HepG2 (cell line): ENCODE data around the gene RAB35. TPM values are rescaled to one million over a fixed set of nuclear protein-coding genes. Genes with fewer than 3 reads are reported as not detected.

Experiments
- ATAC-seq: fragments of 200-7000 bp; cut with Tn5 transposase; 3 replicates; pipeline ENCODE4 v1.9.1; 2020; ENCODE audit warnings: mild to moderate bottlenecking, moderate library complexity
- BruUV-seq: library from RNA; stranded (reverse); fragments of 400-500 nt; replicated peaks from 2 replicates; lab custom pipeline; 2021; lab: Mats Ljungman, UMichigan
- CTCF ChIA-PET: fragments of 300-600 bp; formaldehyde crosslinking; extraction: SDS; loops from one replicate; lab custom pipeline; 2021; ENCODE audit warnings: low total read pairs, inconsistent platforms, low intra/inter-chr PET ratio; lab: Yijun Ruan, JAX
- POLR2A ChIA-PET: fragments of 350-600 bp; sonication (Branson Sonifier 250); formaldehyde crosslinking; loops from one replicate; lab custom pipeline; 2020; ENCODE audit warnings: antibody characterized with exemption, inconsistent platforms; lab: Yijun Ruan, JAX
- DNase-seq: peaks from one replicate; pipeline ENCODE4 v3.0.0-alpha.2; 2015; ENCODE audit warnings: low spot score
- FAIRE-seq: peaks from 3 replicates; lab custom pipeline; 2011; peaks lifted over from hg19 to GRCh38; lab: Jason Lieb, UNC
- H2AFZ ChIP-seq: one replicate; pipeline ENCODE4 v1.6.1; 2011; ENCODE audit warnings: low read length, inconsistent platforms
- H3K27ac ChIP-seq: fragments of 300-600 bp; 3 replicates; pipeline ENCODE4 v1.8.0; 2011; ENCODE audit warnings: mixed run types, mild to moderate bottlenecking, mixed read lengths, low read length, inconsistent platforms; ENCODE audit not compliant: insufficient read depth; ENCODE audit errors: extremely low read length
- H3K27me3 ChIP-seq, 2 experiments: fragments of 200-600 bp in 1 of 2; 2 replicates in 1 of 2; 3 replicates in 1 of 2; pipeline versions ENCODE4 v1.6.0 to v1.8.0; 2011; ENCODE audit warnings: low read length in 2 of 2, mild to moderate bottlenecking in 2 of 2, moderate library complexity in 2 of 2, inconsistent platforms in 1 of 2; ENCODE audit not compliant: insufficient read depth in 2 of 2, control insufficient read depth in 1 of 2
- H3K36me3 ChIP-seq, 2 experiments: fragments of 200-600 bp in 1 of 2; replicated peaks in 1 of 2; 2 replicates in 1 of 2; 3 replicates in 1 of 2; pipeline versions ENCODE4 v1.5.1 to v1.8.0; 2011; ENCODE audit warnings: low read length in 2 of 2, inconsistent platforms in 1 of 2; ENCODE audit not compliant: insufficient read depth in 2 of 2, control insufficient read depth in 1 of 2
- H3K4me1 ChIP-seq: 2 replicates; pipeline ENCODE4 v1.5.1; 2012; ENCODE audit warnings: low read length, inconsistent platforms; ENCODE audit not compliant: insufficient read depth
- H3K4me2 ChIP-seq: 2 replicates; pipeline ENCODE4 v1.6.0; 2011; ENCODE audit warnings: low read depth, low read length, inconsistent platforms
- H3K4me3 ChIP-seq, 3 experiments: fragments of 200-600 bp in 1 of 3; sonication (generic), shearing (Covaris generic) in 1 of 3; replicated peaks in 1 of 3; 2 replicates each; pipeline ENCODE4 v1.5.1; 2011 to 2016; ENCODE audit warnings: low read length in 3 of 3, inconsistent platforms in 2 of 3, low read depth in 2 of 3, mild to moderate bottlenecking in 2 of 3, control low read depth in 1 of 3, mixed read lengths in 1 of 3; ENCODE audit not compliant: insufficient read depth in 1 of 3
- H3K79me2 ChIP-seq: one replicate; pipeline ENCODE4 v1.6.1; 2011; ENCODE audit warnings: low read length, inconsistent platforms; ENCODE audit not compliant: insufficient read depth
- H3K9ac ChIP-seq: 2 replicates; pipeline ENCODE4 v1.6.0; 2011; ENCODE audit warnings: mild to moderate bottlenecking, low read depth, low read length, inconsistent platforms; ENCODE audit not compliant: insufficient read depth
- H3K9me3 ChIP-seq: 2 replicates; pipeline ENCODE4 v1.5.1; 2012; ENCODE audit warnings: mild to moderate bottlenecking, low read length
- H4K20me1 ChIP-seq: 2 replicates; pipeline ENCODE4 v1.6.0; 2011; ENCODE audit warnings: inconsistent platforms, mild to moderate bottlenecking, low read length, moderate library complexity; ENCODE audit not compliant: insufficient read depth
- ARID2 ChIP-seq: sonication (generic); formaldehyde crosslinking; IDR thresholded peaks from 2 replicates; pipeline ENCODE4 v1.8.1; 2022; ENCODE audit warnings: mild to moderate bottlenecking, missing genetic modification reagents, borderline replicate concordance
- DR1 ChIP-seq: sonication (generic); formaldehyde crosslinking; IDR thresholded peaks from 2 replicates; pipeline ENCODE4 v1.8.0; 2021; ENCODE audit warnings: mild to moderate bottlenecking, missing genetic modification reagents, inconsistent platforms
- HMG20B ChIP-seq: conservative IDR thresholded peaks from 2 replicates; pipeline ENCODE4 v1.6.1; 2016; ENCODE audit warnings: missing genetic modification reagents, missing compliant biosample characterization
- MIER3 ChIP-seq: IDR thresholded peaks from 2 replicates; pipeline ENCODE4 v1.6.1; 2016; ENCODE audit warnings: missing compliant biosample characterization, borderline replicate concordance
- MLX ChIP-seq: IDR thresholded peaks from 2 replicates; pipeline ENCODE4 v1.6.1; 2016
- MLXIP ChIP-seq: sonication (generic); formaldehyde crosslinking; IDR thresholded peaks from 2 replicates; pipeline ENCODE4 v1.9.0; 2021; ENCODE audit warnings: missing genetic modification reagents, borderline replicate concordance
- PHF8 ChIP-seq: sonication (generic); formaldehyde crosslinking; IDR thresholded peaks from 2 replicates; pipeline ENCODE4 v1.5.0; 2020; ENCODE audit warnings: missing genetic modification reagents
- RAD21 ChIP-seq: fragments of 450-650 bp; formaldehyde crosslinking; IDR thresholded peaks from 2 replicates; pipeline ENCODE4 v1.5.0; 2020; ENCODE audit warnings: mild to moderate bottlenecking
- SNAPC5 ChIP-seq: sonication (generic); formaldehyde crosslinking; IDR thresholded peaks from 2 replicates; pipeline ENCODE4 v1.8.1; 2023; ENCODE audit warnings: mild to moderate bottlenecking, missing genetic modification reagents, borderline replicate concordance
- SSRP1 ChIP-seq: IDR thresholded peaks from 2 replicates; pipeline ENCODE4 v1.6.1; 2016; ENCODE audit warnings: control low read depth
- ZNF207 ChIP-seq: fragments of 450-650 bp; IDR thresholded peaks from 2 replicates; pipeline ENCODE4 v1.6.1; 2016; ENCODE audit warnings: antibody characterized with exemption, borderline replicate concordance
- ZNF547 ChIP-seq: sonication (generic); formaldehyde crosslinking; IDR thresholded peaks from 2 replicates; pipeline ENCODE4 v1.5.1; 2020; ENCODE audit warnings: mild to moderate bottlenecking, missing genetic modification reagents
- ZNF577 ChIP-seq: sonication (generic); formaldehyde crosslinking; IDR thresholded peaks from 2 replicates; pipeline ENCODE4 v1.4.0; 2020; ENCODE audit warnings: mild to moderate bottlenecking, low read depth, missing genetic modification reagents, borderline replicate concordance
- ZNF703 ChIP-seq: sonication (generic); formaldehyde crosslinking; IDR thresholded peaks from 2 replicates; pipeline ENCODE4 v1.5.1; 2020; ENCODE audit warnings: missing genetic modification reagents, mild to moderate bottlenecking, moderate library complexity, borderline replicate concordance
- ZSCAN5A ChIP-seq: sonication (generic); formaldehyde crosslinking; IDR thresholded peaks from 2 replicates; pipeline ENCODE4 v1.8.0; 2022; ENCODE audit warnings: mild to moderate bottlenecking, missing genetic modification reagents, borderline replicate concordance
- WGBS: methylation state at CpG from one replicate; pipeline ENCODE4 v1.1.6; 2017; ENCODE audit warnings: low lambda C conversion rate; 5-methylcytosine and 5-hydroxymethylcytosine counted together
- in situ Hi-C: cut with HindIII; loops from 2 replicates; pipeline ENCODE4 v1.10.0; 2017; ENCODE audit warnings: low pct_unique_long_range_greater_than_20kb; ENCODE audit not compliant: extremely low pct_ligation_motif_present
- intact Hi-C: fragments of 100-400 bp; cut with micrococcal nuclease; formaldehyde crosslinking; loops from one replicate; pipeline ENCODE4 v1.10.0; 2022; ENCODE audit not compliant: unreplicated experiment
- polyA plus RNA-seq, 8 experiments: library from polyadenylated mRNA; depleted of rRNA in 3 of 8; stranded (reverse) in 7 of 8; unstranded in 1 of 8; fragments of >200 nt; fragmentation: Illumina TruSeq in 4 of 8; extraction: Trizol in 4 of 8; gene quantifications; 2 replicates each; pipeline versions ENCODE4 v1.2.1 to v1.2.3, GENCODE V29; 2011 to 2016; ENCODE audit warnings: low read depth in 4 of 8, missing spikeins in 1 of 8, mixed read lengths in 1 of 8; ENCODE audit not compliant: insufficient read depth in 1 of 8
- total RNA-seq, 5 experiments: library from RNA; depleted of rRNA; stranded (reverse); fragments of >200 nt; fragmentation: Illumina TruSeq; extraction: Trizol; gene quantifications; 2 replicates each; pipeline ENCODE4 v1.2.3, GENCODE V29; 2016; ENCODE audit warnings: low read depth in 1 of 5

The RAB35 gene
- total and polyA plus RNA-seq, 2 of the 13 experiments (the other 11 are each of a cell fraction or from before 2014, with no cell fraction given) = 25.2 to 29.1 TPM

- no peaks in the 10 kb centered on the region; the same call in 1 of the 2 replicates for H4K20me1 ChIP-seq
- ChIA-PET CTCF (no interaction called here), POLR2A (no interaction called here)
- H3K27ac ChIP-seq = no peak overlapping the region
- H3K27me3 ChIP-seq = no peaks in the 10 kb centered on the region
- H3K9me3 ChIP-seq = no peaks in the 10 kb centered on the region
- no peak for ATAC-seq
- no peak for FAIRE-seq
- in situ Hi-C loops = loop anchor here (5.0 kb wide), 1 partner anchor 97 kb away; no protein-coding TSS in a partner anchor
- no peaks in the 10 kb centered on the region; a peak in 1 of 5 replicates for H3K36me3 ChIP-seq
- no peak for TF ChIP-seq RAD21 (CRISPR knock-in tag)
- TF ChIP-seq ARID2 = no peak
- no peak for TF ChIP-seq ZNF547
- TF ChIP-seq, all 625 proteins: peak for 0
- Histone ChIP-seq H3K79me2 (no peaks in the 10 kb centered on the region), H3K9ac (no peak overlapping the region), H3K4me1 (peaks cover 36% of the 10 kb centered on the region), H2AFZ (no peak overlapping the region), H3K4me3 (no peak overlapping the region), H3K4me2 (no peak overlapping the region)
- no TSS peak for BruUV-seq
- 94% methylated on average over 2 of the region's 2 CpGs for WGBS
- intact Hi-C loops = no loop called here
- no peak for DNase-seq
Measured at GRCh38 chr12:120089796-120090195, 26.8 kb downstream of the RAB35 start.

- CTCF ChIA-PET = no interaction called here
- intact Hi-C loops = no loop called here
- WGBS = 80% methylated on average over 8 of the region's 8 CpGs
- TF ChIP-seq HMG20B (no peak), DR1 (CRISPR knock-in tag) (no peak), ZNF577 (CRISPR knock-in tag) (no peak), MLXIP (CRISPR knock-in tag) (no peak), MIER3 (CRISPR knock-in tag) (no peak), SNAPC5 (CRISPR knock-in tag) (no peak), ZSCAN5A (CRISPR knock-in tag) (no peak), ZNF207 (no peak), PHF8 (CRISPR knock-in tag) (no peak), MLX (no peak), SSRP1 (no peak), ZNF703 (CRISPR knock-in tag) (no peak)
Measured at GRCh38 chr12:120089105-120089504, 27.4 kb downstream of the RAB35 start.

More at GRCh38 chr12:120089105-120089504, 27.4 kb downstream of the RAB35 start:
- Histone ChIP-seq H3K4me2 (no peak overlapping the region), H3K36me3 (no peaks in the 10 kb centered on the region), H3K27me3 (no peaks in the 10 kb centered on the region), H3K79me2 (no peaks in the 10 kb centered on the region), H3K27ac (no peak overlapping the region), H3K4me1 (peaks cover 36% of the 10 kb centered on the region), H2AFZ (no peak overlapping the region), H4K20me1 (no peaks in the 10 kb centered on the region; the same call in 1 of the 2 replicates), H3K9ac (no peak overlapping the region), H3K4me3 (no peak overlapping the region), H3K9me3 (no peaks in the 10 kb centered on the region)
- BruUV-seq = no TSS peak
- ATAC-seq (no peak), FAIRE-seq (no peak), DNase-seq (no peak)
- POLR2A ChIA-PET = no interaction called here
- in situ Hi-C loops = loop anchor here (5.0 kb wide), 1 partner anchor 97 kb away; no protein-coding TSS in a partner anchor
